K562 (cell line): Measurements from ENCODE around the gene TMEM120B. TPM values are rescaled to one million over a fixed set of nuclear protein-coding genes. Genes with fewer than 3 reads are reported as not detected.

Experiments
- ATAC-seq: fragments of 200-7000 bp; cut with Tn5 transposase; 3 replicates; pipeline ENCODE4 v1.9.1; 2020; ENCODE audit warnings: moderate library complexity
- BruUV-seq: library from RNA; stranded (reverse); fragments of 400-500 nt; replicated peaks from 2 replicates; lab custom pipeline; 2021; lab: Mats Ljungman, UMichigan
- CTCF ChIA-PET: fragments of 300-600 bp; formaldehyde crosslinking; extraction: SDS; loops from one replicate; lab custom pipeline; 2021; ENCODE audit warnings: low intra/inter-chr PET ratio; lab: Yijun Ruan, JAX
- POLR2A ChIA-PET: fragments of 300-600, 350-650 bp; sonication (Branson Sonifier 250); formaldehyde crosslinking; extraction: SDS; loops from one replicate; lab custom pipeline; 2021; ENCODE audit warnings: antibody characterized with exemption, inconsistent platforms; lab: Yijun Ruan, JAX
- DNase-seq, 4 experiments: peaks; one replicate each; pipeline versions ENCODE4 v3.0.0 to v3.0.0-alpha.2; 2011 to 2018; ENCODE audit warnings: low spot score in 3 of 4, mixed read lengths in 3 of 4; ENCODE audit errors: extremely low read depth in 1 of 4
- FAIRE-seq: peaks from 2 replicates; lab custom pipeline; 2011; peaks lifted over from hg19 to GRCh38; lab: Jason Lieb, UNC
- H2AFZ ChIP-seq: 2 replicates; pipeline ENCODE4 v1.6.0; 2011; ENCODE audit warnings: low read depth, low read length, control low read depth, inconsistent platforms
- H3K27ac ChIP-seq: fragments of 200-600 bp; 3 replicates; pipeline ENCODE4 v1.8.0; 2011; ENCODE audit warnings: low read depth, mild to moderate bottlenecking, control low read depth, inconsistent platforms, low read length, moderate library complexity, mixed read lengths; ENCODE audit errors: extremely low read depth
- H3K27me3 ChIP-seq, 2 experiments: fragments of 300-600 bp in 1 of 2; 2 replicates in 1 of 2; 3 replicates in 1 of 2; pipeline versions ENCODE4 v1.6.0 to v1.8.0; 2011; ENCODE audit warnings: inconsistent platforms in 2 of 2, low read length in 2 of 2, mild to moderate bottlenecking in 1 of 2, mixed read lengths in 1 of 2, moderate library complexity in 1 of 2; ENCODE audit not compliant: control insufficient read depth in 2 of 2, insufficient read depth in 2 of 2
- H3K36me3 ChIP-seq: fragments of 300-600 bp; 3 replicates; pipeline ENCODE4 v1.8.0; 2011; ENCODE audit warnings: mild to moderate bottlenecking, low read length, inconsistent platforms; ENCODE audit not compliant: control insufficient read depth, insufficient read depth
- H3K4me1 ChIP-seq, 2 experiments: fragments of 200-600 bp in 1 of 2; replicated peaks in 1 of 2; 2 replicates in 1 of 2; 3 replicates in 1 of 2; pipeline versions ENCODE4 v1.5.1 to v1.8.0; 2011; ENCODE audit warnings: inconsistent platforms in 2 of 2, low read length in 2 of 2, mild to moderate bottlenecking in 1 of 2, mixed read lengths in 1 of 2, moderate library complexity in 1 of 2; ENCODE audit not compliant: control insufficient read depth in 2 of 2, insufficient read depth in 2 of 2
- H3K4me2 ChIP-seq: 2 replicates; pipeline ENCODE4 v1.6.1; 2011; ENCODE audit warnings: low read length, control low read depth, inconsistent platforms, mixed read lengths; ENCODE audit not compliant: insufficient read depth
- H3K4me3 ChIP-seq: fragments of 200-600 bp; sonication (generic), shearing (Covaris generic); 2 replicates; pipeline ENCODE4 v1.5.1; 2016; ENCODE audit warnings: control low read depth, inconsistent platforms
- H3K79me2 ChIP-seq: fragments of 200-600 bp; 3 replicates; pipeline ENCODE4 v1.8.0; 2011; ENCODE audit warnings: low read length, inconsistent platforms; ENCODE audit not compliant: control insufficient read depth, insufficient read depth
- H3K9ac ChIP-seq, 2 experiments: 2 replicates each; pipeline versions ENCODE4 v1.6.0 to v1.6.1; 2011; ENCODE audit warnings: low read depth in 2 of 2, low read length in 2 of 2, control low read depth in 1 of 2, inconsistent platforms in 1 of 2, mild to moderate bottlenecking in 1 of 2, mixed read lengths in 1 of 2; ENCODE audit not compliant: insufficient read depth in 1 of 2
- H3K9me1 ChIP-seq: one replicate; pipeline ENCODE4 v1.6.0; 2011; ENCODE audit warnings: inconsistent platforms, mild to moderate bottlenecking, low read length, moderate library complexity; ENCODE audit not compliant: control insufficient read depth, insufficient read depth
- H3K9me3 ChIP-seq: replicated peaks from 2 replicates; pipeline ENCODE4 v1.5.1; 2011; ENCODE audit warnings: low read depth, low read length, inconsistent platforms; ENCODE audit not compliant: control insufficient read depth, insufficient read depth
- H4K20me1 ChIP-seq: replicated peaks from 2 replicates; pipeline ENCODE4 v1.6.1; 2011; ENCODE audit warnings: low read length, inconsistent platforms, mixed read lengths; ENCODE audit not compliant: control insufficient read depth, insufficient read depth
- CBFA2T3 ChIP-seq: fragments of 450-650 bp; IDR thresholded peaks from 2 replicates; pipeline ENCODE4 v1.6.1; 2017
- CXXC5 ChIP-seq: fragments of 250-450 bp; sonication (Bioruptor Pico); IDR thresholded peaks from 2 replicates; pipeline ENCODE4 v1.8.0; 2022; ENCODE audit warnings: inconsistent platforms, mild to moderate bottlenecking, moderate library complexity
- EP300 ChIP-seq: IDR thresholded peaks from 2 replicates; pipeline ENCODE4 v1.6.1; 2012; ENCODE audit warnings: low read length, improper control_type of control experiment
- EP400 ChIP-seq: fragments of 450-650 bp; IDR thresholded peaks from 2 replicates; pipeline ENCODE4 v1.6.1; 2017; ENCODE audit warnings: antibody characterized with exemption, mild to moderate bottlenecking, moderate library complexity
- GABPB1 ChIP-seq: sonication (generic); formaldehyde crosslinking; IDR thresholded peaks from 2 replicates; pipeline ENCODE4 v1.8.0; 2022; ENCODE audit warnings: mild to moderate bottlenecking, missing genetic modification reagents
- POLR2A ChIP-seq: fragments of 450-650 bp; conservative IDR thresholded peaks from 2 replicates; pipeline ENCODE4 v1.6.1; 2016
- POLR2AphosphoS5 ChIP-seq: IDR thresholded peaks from 2 replicates; pipeline ENCODE4 v1.6.1; 2011; ENCODE audit warnings: mild to moderate bottlenecking, low read depth, low read length, moderate library complexity; ENCODE audit not compliant: control insufficient read depth, insufficient read depth
- POU5F1 ChIP-seq: fragments of 150-350 bp; IDR thresholded peaks from 2 replicates; pipeline ENCODE4 v1.6.1; 2014; ENCODE audit warnings: borderline replicate concordance, low read length, low read depth, mild to moderate bottlenecking; ENCODE audit not compliant: partially characterized antibody
- RBM15 ChIP-seq: fragments of 200-400 bp; formaldehyde crosslinking; IDR thresholded peaks from 2 replicates; pipeline ENCODE4 v1.6.1; 2018; ENCODE audit warnings: mild to moderate bottlenecking, low read length, moderate library complexity; ENCODE audit not compliant: insufficient read depth
- TCF3 ChIP-seq: sonication (generic); formaldehyde crosslinking; IDR thresholded peaks from 2 replicates; pipeline ENCODE4 v1.4.0; 2020; ENCODE audit warnings: mild to moderate bottlenecking, missing genetic modification reagents
- ZNF583 ChIP-seq: fragments of 250-450 bp; sonication (Bioruptor Pico); IDR thresholded peaks from 2 replicates; pipeline ENCODE4 v1.4.0; 2020
- WGBS: fragments of 100-300 bp; shearing (Covaris generic); methylation state at CpG from one replicate; pipeline ENCODE4 v1.1.6; 2016; ENCODE audit warnings: low coverage, mixed read lengths; ENCODE audit not compliant: insufficient coverage; ENCODE audit errors: missing lambda C conversion rate; 5-methylcytosine and 5-hydroxymethylcytosine counted together
- in situ Hi-C: fragments of 300-500 bp; cut with MboI; formaldehyde crosslinking; loops from 4 replicates; pipeline ENCODE4 v1.15.0; 2018; ENCODE audit warnings: inconsistent platforms, mixed read lengths
- intact Hi-C: fragments of 100-400 bp; cut with micrococcal nuclease; formaldehyde crosslinking; loops from 2 replicates; pipeline ENCODE4 v1.14.2; 2022
- polyA plus RNA-seq, 8 experiments: library from polyadenylated mRNA; depleted of rRNA in 4 of 8; stranded (reverse) in 5 of 8; unstranded in 3 of 8; fragments of >200 nt; fragmentation: Nextera tagmentation in 2 of 8; fragmentation: Illumina TruSeq in 1 of 8; extraction: Ambion mirVana in 2 of 8; extraction: Trizol in 1 of 8; gene quantifications; 2 replicates each; pipeline versions ENCODE4 v1.2.1 to v1.2.3, GENCODE V29; 2011 to 2014; ENCODE audit warnings: inconsistent platforms in 1 of 8, missing spikeins in 1 of 8
- total RNA-seq, 7 experiments: library from RNA; depleted of rRNA in 6 of 7; stranded (reverse); fragments of >200 nt in 6 of 7; fragmentation: Illumina TruSeq in 2 of 7; extraction: Trizol in 2 of 7; gene quantifications; 2 replicates each; pipeline versions ENCODE4 v1.2.1 to v1.2.3, GENCODE V29; 2011 to 2021; ENCODE audit warnings: low replicate concordance in 1 of 7
- TF ChIP-seq, protein P1 (sequence below), 2 experiments: IDR thresholded peaks; 2 replicates each; pipeline ENCODE4 v1.6.1; 2011; ENCODE audit warnings: borderline replicate concordance in 1 of 2, control low read depth in 1 of 2, low read depth in 1 of 2, low read length in 1 of 2, mild to moderate bottlenecking in 1 of 2, mixed read lengths in 1 of 2, moderate library complexity in 1 of 2; ENCODE audit not compliant: insufficient read depth in 1 of 2, insufficient read length in 1 of 2, poor library complexity in 1 of 2, severe bottlenecking in 1 of 2; ENCODE audit errors: extremely low read depth in 1 of 2
- TF ChIP-seq, protein P2 (sequence below): sonication (generic); IDR thresholded peaks from 2 replicates; pipeline ENCODE4 v1.6.1; 2016
- TF ChIP-seq, protein P3 (sequence below), 2 experiments: fragments of 200-800 bp in 1 of 2; sonication (Bioruptor generic) in 1 of 2; sonication (generic) in 1 of 2; formaldehyde crosslinking in 1 of 2; IDR thresholded peaks in 1 of 2; conservative IDR thresholded peaks in 1 of 2; 2 replicates each; pipeline versions ENCODE4 v1.5.0 to v1.6.1; 2016 to 2020; ENCODE audit warnings: missing compliant biosample characterization in 1 of 2, missing genetic modification characterization in 1 of 2, missing genetic modification reagents in 1 of 2
- TF ChIP-seq, protein P4 (sequence below): sonication (generic); formaldehyde crosslinking; IDR thresholded peaks from 2 replicates; pipeline ENCODE4 v1.8.0; 2022; ENCODE audit warnings: missing genetic modification reagents, mild to moderate bottlenecking, moderate library complexity, borderline replicate concordance

TMEM120B gene
- total and polyA plus RNA-seq, 9 of the 15 experiments (the other 6 are each of a cell fraction or from before 2014, with no cell fraction given) = 1.7 to 18.6 (median 7.4) TPM

DNA sequence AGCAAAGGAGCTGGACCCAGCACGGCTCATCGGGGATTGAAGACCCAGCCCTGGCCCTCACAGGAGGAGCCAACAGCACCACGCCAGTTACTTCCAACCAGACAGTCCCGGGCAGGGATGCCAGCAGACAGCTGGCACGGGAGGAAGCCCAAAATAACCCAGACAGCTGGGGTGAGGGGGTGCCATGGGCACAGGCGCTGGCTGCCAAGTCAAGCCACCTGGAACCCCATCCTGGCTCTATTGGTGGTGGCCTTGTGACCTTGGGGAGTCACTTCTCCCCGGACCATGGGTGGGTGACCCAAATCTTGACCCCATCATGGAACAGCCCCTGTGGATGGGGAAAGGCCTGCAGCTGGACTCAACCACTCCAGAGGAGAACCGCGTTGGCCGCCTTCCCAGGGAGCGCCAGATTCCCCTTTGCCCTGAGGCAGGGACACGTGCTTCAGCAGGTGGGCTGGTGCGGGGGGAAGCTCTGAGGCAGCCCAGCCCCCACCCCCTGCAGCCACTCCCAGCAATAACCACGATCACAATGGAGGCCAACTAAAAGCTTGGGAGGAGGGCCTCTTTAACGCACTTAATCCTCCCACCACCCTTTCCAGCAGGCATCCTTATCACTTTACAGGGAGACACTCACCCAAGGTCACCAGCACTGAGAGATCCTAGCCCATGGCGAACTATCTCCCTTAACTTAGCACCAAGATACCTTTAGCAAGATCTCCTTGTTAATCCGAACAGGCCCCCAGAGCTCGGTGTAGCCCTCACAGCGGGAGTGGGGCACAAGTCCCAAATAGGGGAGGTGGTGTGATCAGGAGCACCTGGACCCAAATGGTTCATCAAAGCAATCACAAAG, 85.6 kb downstream of the TMEM120B start:
- peak; percentile 92 for FAIRE-seq
- intact Hi-C loops = no loop called here
- no peak for TF ChIP-seq RBM15
- TF ChIP-seq, protein P1, sequence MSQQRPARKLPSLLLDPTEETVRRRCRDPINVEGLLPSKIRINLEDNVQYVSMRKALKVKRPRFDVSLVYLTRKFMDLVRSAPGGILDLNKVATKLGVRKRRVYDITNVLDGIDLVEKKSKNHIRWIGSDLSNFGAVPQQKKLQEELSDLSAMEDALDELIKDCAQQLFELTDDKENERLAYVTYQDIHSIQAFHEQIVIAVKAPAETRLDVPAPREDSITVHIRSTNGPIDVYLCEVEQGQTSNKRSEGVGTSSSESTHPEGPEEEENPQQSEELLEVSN (IDR thresholded peaks at IDR 0.05; ENCODE audit: borderline replicate concordance in 1 of 2, extremely low read depth in 1 of 2, insufficient read depth in 1 of 2, insufficient read length in 1 of 2, low read depth in 1 of 2, low read length in 1 of 2, poor library complexity in 1 of 2, severe bottlenecking in 1 of 2) = peak; percentile 58 to 70
- TF ChIP-seq POU5F1 = no peak
- TF ChIP-seq EP300 = no peak; the same call in 1 of the 2 replicates
- TF ChIP-seq ZNF583 (CRISPR knock-in tag) = no peak
- TF ChIP-seq CBFA2T3 = peak; percentile 49; the same call in 1 of the 2 replicates
- TF ChIP-seq TCF3 (CRISPR knock-in tag) = 0 out of 2 replicates have a peak, but pooled peaks have one; percentile 6
- TF ChIP-seq, protein P2, sequence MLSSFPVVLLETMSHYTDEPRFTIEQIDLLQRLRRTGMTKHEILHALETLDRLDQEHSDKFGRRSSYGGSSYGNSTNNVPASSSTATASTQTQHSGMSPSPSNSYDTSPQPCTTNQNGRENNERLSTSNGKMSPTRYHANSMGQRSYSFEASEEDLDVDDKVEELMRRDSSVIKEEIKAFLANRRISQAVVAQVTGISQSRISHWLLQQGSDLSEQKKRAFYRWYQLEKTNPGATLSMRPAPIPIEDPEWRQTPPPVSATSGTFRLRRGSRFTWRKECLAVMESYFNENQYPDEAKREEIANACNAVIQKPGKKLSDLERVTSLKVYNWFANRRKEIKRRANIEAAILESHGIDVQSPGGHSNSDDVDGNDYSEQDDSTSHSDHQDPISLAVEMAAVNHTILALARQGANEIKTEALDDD = peak; percentile 79; the same call in 1 of the 2 replicates
- 0 out of 2 replicates have a peak, but pooled peaks have one; percentile 15 for TF ChIP-seq GABPB1 (CRISPR knock-in tag)
- TF ChIP-seq POLR2AphosphoS5 = 0 out of 2 replicates have a peak, but pooled peaks have one; percentile 31
- TF ChIP-seq, protein P3, sequence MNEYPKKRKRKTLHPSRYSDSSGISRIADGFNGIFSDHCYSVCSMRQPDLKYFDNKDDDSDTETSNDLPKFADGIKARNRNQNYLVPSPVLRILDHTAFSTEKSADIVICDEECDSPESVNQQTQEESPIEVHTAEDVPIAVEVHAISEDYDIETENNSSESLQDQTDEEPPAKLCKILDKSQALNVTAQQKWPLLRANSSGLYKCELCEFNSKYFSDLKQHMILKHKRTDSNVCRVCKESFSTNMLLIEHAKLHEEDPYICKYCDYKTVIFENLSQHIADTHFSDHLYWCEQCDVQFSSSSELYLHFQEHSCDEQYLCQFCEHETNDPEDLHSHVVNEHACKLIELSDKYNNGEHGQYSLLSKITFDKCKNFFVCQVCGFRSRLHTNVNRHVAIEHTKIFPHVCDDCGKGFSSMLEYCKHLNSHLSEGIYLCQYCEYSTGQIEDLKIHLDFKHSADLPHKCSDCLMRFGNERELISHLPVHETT (CRISPR knock-in tag; conservative IDR thresholded peaks at IDR 0.05 in 1 of 2, IDR thresholded peaks at IDR 0.05 in 1 of 2) = peak in 1 of 2 experiments; percentile 38; a peak in 1 of 4 replicates
- TF ChIP-seq CXXC5 (CRISPR knock-in tag) = peak; percentile 83
- TF ChIP-seq POLR2A = peak; percentile 33; the same call in 1 of the 2 replicates
- peak; percentile 74 for TF ChIP-seq EP400
- TF ChIP-seq, protein P4, sequence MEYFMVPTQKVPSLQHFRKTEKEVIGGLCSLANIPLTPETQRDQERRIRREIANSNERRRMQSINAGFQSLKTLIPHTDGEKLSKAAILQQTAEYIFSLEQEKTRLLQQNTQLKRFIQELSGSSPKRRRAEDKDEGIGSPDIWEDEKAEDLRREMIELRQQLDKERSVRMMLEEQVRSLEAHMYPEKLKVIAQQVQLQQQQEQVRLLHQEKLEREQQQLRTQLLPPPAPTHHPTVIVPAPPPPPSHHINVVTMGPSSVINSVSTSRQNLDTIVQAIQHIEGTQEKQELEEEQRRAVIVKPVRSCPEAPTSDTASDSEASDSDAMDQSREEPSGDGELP (CRISPR knock-in tag) = peak; percentile 64

More for the DNA sequence above, 85.6 kb downstream of the TMEM120B start:
- H3K36me3 ChIP-seq = peaks cover 33% of the 10 kb centered on the region
- in situ Hi-C loops = loop anchor here (5.0 kb wide), 1 partner anchor 89 kb away; the partner anchor contains the start of gene PSMD9
- CTCF ChIA-PET = interaction anchor here (1.2 to 5.9 kb wide), 3 partner anchors 13 to 101 kb away, joined by 3 to 73 read pairs (median 12); partner anchors contain the start of gene PSMD9
- 8% methylated on average over 19 of the region's 19 CpGs for WGBS
- no peak overlapping the region for H2AFZ ChIP-seq
- no peaks in the 10 kb centered on the region for H3K9me1 ChIP-seq
- DNase-seq = peak in 3 of 4 experiments; percentile 43 to 85 (median 65)
- H3K27ac ChIP-seq = peak overlapping the region; percentile 89
- POLR2A ChIA-PET = interaction anchor here (0.5 to 9.4 kb wide), 12 partner anchors 10 to 350 kb away, joined by 3 to 194 read pairs (median 4); partner anchors contain the start of gene SETD1B
- BruUV-seq = no TSS peak
- ATAC-seq = no peak
- H3K4me2 ChIP-seq = peak overlapping the region; percentile 91
- H3K27me3 ChIP-seq = no peaks in the 10 kb centered on the region
- H3K9ac ChIP-seq = peak overlapping the region; percentile 77 to 92
- H3K4me1 ChIP-seq = peaks cover 40 to 82% of the 10 kb centered on the region in 2 experiments
- H3K4me3 ChIP-seq = peak overlapping the region; percentile 32
- no peaks in the 10 kb centered on the region for H3K9me3 ChIP-seq
- H3K79me2 ChIP-seq = peaks cover 77% of the 10 kb centered on the region
- no peaks in the 10 kb centered on the region for H4K20me1 ChIP-seq
